GM21526 (cell line): ENCODE results near the gene GFRA1.

Source experiments
- ATAC-seq: cut with Tn5 transposase; IDR thresholded peaks from one replicate; pipeline ENCODE4 v1.9.1; 2021; ENCODE audit warnings: moderate library complexity; ENCODE audit not compliant: unreplicated experiment, low FRiP score

Gene GFRA1

GRCh38 chr10:116271593-116272439, 1.2 kb downstream of the GFRA1 start:
- no peak for ATAC-seq

GRCh38 chr10:116270771-116271592, 2.0 kb downstream of the GFRA1 start:
- ATAC-seq: no peak

- ATAC-seq: no peak
Observed at GRCh38 chr10:116270126-116270770, 2.8 kb downstream of the GFRA1 start.

- ATAC-seq: no peak
Observed at GRCh38 chr10:116269619-116270018, 3.4 kb downstream of the GFRA1 start.

- no peak for ATAC-seq
Observed at GRCh38 chr10:116268976-116269375, 4.0 kb downstream of the GFRA1 start.

- ATAC-seq: no peak
Observed at GRCh38 chr10:116265686-116266085, 7.3 kb downstream of the GFRA1 start.

GRCh38 chr10:116263870-116264655, 8.9 kb downstream of the GFRA1 start:
- no peak for ATAC-seq

GRCh38 chr10:116262678-116263077, 10.3 kb downstream of the GFRA1 start:
- no peak for ATAC-seq

- no peak for ATAC-seq
Observed at GRCh38 chr10:116260599-116260998, 12.4 kb downstream of the GFRA1 start.

- ATAC-seq: no peak
Observed at GRCh38 chr10:116259638-116260037, 13.4 kb downstream of the GFRA1 start.

GRCh38 chr10:116257785-116258184, 15.2 kb downstream of the GFRA1 start:
- no peak for ATAC-seq

- ATAC-seq: no peak
Observed at GRCh38 chr10:116256752-116257259, 16.2 kb downstream of the GFRA1 start.

GRCh38 chr10:116255886-116256751, 16.9 kb downstream of the GFRA1 start:
- no peak for ATAC-seq

- no peak for ATAC-seq
Observed at GRCh38 chr10:116254422-116255155, 18.4 kb downstream of the GFRA1 start.

- no peak for ATAC-seq
Observed at GRCh38 chr10:116253716-116254115, 19.3 kb downstream of the GFRA1 start.

- no peak for ATAC-seq
Observed at GRCh38 chr10:116251602-116252395, 21.2 kb downstream of the GFRA1 start.

GRCh38 chr10:116247691-116248090, 25.3 kb downstream of the GFRA1 start:
- no peak for ATAC-seq

GRCh38 chr10:116246263-116246662, 26.7 kb downstream of the GFRA1 start:
- no peak for ATAC-seq
